UCSD-AML1 (cell line): Measurements from ENCODE around the gene HERPUD2.
"Not testable (repeated sequence)": the region's sequence is repeated elsewhere in the genome, so short reads cannot be mapped to it uniquely, and the experiment has no call there.

Experiments
- DNase-seq: peaks from one replicate; lab custom pipeline; 2025; ENCODE audit not compliant: unreplicated experiment; lab: John Stamatoyannopoulos, UW

The HERPUD2 gene

GRCh38 chr7:35714862-35715261 is 19.9 kb upstream of the HERPUD2 start:
- no peak for DNase-seq

DNA sequence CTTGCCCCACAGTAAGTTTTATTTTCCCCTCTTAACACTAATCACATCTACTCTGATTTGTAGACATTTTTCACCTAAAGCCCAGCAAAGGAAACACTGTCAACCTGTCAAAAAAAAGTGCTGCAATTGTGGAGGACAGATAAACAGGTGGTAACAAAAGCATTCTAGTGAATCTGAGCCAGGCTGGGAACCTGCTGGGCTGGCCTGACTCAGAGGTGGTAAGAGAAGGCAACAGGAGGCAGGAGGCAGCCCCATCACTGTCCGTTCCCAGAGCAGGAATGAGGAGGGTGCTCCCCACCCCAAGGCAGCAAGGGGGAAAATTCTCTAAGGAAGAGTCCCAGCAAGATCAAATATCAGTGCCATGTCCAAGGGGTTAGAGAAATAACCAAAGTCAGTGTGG is 19.5 kb upstream of the HERPUD2 start:
- DNase-seq, result no peak

DNA sequence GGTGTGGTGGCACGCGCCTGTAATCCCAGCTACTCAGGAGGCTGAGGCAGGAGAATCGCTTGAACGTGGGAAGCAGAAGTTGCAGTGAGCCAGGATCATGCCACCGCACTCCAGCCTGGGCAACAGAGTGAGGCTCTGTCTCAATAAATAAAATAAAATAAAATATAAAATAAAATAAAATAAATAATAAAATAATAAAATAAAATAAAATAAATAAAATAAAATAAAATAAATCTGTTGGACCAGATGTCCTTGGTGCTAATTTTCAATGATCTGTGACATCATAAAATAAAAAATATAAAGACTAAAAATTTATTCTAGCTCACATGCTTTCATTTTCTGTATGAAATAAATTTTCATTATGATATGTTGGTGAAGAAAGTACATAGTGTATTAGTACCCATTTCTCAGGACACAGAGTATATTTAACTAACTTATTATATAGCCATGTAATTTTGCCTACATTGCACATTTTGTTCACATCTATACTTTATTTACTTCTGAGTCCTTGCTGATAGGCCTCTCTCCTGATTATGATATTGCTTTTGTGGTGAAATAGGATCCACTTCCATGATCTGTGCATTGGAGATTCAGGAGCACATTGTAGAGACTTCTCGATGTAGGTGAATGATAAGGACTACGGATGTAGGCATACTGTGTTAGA is 17.8 kb upstream of the HERPUD2 start:
- no peak for DNase-seq

DNA sequence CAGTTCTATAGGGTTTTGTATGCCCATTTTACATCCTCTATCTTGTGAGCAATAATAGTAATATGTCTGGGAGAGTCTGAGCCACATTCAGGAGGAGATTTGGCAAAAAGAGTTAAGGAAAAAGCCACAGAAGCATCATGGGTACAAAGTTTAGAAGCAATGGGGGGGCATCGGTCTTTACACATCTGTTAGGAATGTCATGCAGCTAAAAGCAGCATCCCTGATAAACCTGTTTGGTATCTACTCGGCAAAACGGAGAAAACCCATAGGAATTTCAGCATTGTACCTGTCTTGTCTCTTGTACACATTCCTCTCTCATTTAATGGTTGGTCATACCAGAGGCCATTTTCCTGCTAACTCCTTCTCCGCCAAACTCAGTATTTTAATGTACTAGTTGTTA is 12.5 kb upstream of the HERPUD2 start:
- DNase-seq, result no peak

DNA sequence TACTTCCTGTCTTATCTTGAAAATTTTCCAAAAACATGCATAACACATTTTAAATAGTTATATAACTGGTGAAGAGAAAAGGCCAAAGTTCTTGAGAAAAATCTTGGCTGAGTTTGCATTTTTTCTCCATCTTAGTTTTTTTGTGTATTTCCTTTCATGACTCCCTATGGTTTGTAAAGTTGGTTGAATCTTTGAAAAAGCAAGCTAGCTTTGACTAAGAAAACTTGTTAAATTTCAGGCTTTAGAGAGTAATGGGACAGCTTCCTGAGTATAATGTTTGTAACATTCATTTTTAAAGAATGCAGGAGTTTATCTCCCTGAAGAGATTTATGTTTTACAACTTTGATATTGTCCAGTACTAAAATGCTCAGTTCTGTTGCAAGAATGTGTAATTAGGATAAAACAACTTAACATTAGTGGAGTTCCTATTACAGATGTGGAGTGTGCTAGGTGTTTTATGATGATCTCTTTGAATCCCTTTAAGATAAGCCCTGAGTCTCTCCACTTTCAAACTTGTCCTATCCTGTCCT is 11.1 kb upstream of the HERPUD2 start:
- DNase-seq, result no peak

- no peak for DNase-seq
These were observed 9.3 kb upstream of the HERPUD2 start for GRCh38 chr7:35704261-35704660.

DNA sequence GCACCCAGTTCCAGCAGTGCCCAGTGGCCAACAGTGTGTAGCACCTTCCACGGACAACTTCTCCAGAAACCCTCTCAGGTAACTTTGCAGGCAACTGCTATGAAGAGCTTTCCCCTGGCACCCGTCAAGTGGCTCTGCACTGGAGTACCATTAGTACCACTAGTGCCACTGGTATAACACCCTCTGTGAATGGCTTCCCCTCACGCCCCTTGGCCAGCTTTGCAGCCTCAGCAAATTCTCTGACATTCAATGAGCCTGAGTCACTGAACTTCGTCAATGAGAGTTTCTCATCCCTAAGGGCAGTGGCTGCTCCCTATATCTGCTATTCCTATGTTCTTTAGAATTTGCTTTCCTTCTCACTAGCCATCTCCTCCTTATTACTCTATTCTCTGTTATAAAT is 7.6 kb upstream of the HERPUD2 start:
- no peak for DNase-seq

DNA sequence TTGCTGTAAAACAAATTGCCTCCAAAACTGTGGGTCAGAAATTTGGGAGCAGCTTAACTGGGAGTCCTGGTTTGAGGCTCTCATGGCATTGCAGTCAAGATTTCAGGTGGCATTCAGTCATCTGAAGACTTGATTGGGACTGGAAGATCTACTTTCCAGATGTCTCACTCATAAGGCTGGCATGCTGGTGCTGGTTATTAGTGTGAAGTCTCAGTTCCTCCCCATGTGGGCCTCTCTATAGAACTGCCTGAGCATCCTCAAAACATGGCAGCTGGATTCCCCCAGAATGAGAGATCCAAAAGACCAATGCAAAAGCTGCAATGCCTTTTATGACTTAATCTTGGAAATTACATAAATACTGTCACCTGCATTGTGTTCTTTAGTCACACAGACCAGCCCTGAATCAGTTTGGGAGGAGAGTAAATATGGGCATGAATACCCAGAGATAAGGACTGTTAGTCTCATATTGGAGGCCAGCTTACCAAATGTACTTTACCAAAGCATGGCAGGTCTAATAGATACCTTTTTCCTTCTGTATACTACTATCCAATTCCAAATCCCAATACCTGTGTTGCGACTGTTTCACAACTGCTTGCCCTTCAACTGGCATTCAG is 6.5 kb upstream of the HERPUD2 start:
- DNase-seq, result no peak

DNA sequence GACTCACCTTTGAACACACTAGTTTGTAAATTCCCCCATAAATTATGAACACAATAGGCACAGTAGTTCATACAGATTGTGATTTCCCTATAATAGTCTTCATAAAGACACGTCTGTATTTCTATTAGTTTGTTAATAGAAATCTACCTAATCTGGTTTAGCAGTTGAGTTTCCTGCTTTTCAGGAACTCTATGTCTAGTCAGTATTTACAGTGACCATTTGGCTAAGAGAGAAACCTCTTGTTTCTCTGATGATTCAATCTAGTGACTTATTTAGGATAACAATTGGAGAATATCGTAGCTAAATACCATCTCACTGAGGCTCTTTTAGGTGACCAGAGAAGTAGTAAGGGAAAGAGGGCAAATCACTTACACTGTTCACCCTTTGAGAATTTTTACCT is 5.9 kb upstream of the HERPUD2 start:
- no peak for DNase-seq

DNA sequence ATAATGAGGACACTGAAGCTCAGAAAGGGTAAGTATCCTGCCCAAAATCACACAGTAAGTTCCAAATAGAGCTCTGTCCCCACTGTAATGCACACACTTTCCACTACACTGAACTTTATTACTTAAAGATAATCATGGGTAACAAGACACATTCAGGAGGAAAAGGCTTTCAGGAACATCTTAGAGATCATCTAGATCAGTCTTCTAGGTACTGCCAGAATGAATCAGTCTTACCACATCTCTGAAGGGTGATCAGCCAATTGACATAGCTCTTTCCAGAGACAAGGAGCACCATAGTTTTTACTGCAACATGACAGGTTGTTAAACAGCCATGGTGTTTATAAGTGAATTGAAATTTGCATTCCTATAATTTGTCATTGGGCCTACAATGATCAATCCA is 5.4 kb upstream of the HERPUD2 start:
- no peak for DNase-seq

DNA sequence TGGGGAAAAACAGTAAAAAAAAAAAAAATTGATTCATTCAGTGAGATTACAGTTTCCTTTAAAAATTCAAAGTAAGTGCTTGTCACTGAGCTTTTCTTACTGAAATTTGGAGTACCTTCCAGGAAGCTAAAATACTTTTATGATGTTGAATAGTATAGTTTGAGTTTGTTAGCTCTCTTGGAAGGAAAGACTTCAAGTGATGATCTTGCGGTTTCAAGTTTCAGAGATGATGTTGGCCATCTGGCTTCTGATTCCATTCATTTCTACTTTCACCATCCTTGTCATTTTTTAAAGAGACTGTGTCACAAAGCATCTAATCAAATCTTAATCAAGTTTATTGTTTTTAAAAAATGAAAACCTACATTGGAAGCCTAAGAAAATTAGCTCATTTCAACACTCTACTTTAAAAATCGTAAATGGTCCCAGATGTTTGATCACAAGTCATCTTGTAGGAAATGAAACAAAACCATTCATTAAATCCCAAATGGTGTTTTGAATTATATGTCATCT is 4.9 kb upstream of the HERPUD2 start:
- no peak for DNase-seq

DNA sequence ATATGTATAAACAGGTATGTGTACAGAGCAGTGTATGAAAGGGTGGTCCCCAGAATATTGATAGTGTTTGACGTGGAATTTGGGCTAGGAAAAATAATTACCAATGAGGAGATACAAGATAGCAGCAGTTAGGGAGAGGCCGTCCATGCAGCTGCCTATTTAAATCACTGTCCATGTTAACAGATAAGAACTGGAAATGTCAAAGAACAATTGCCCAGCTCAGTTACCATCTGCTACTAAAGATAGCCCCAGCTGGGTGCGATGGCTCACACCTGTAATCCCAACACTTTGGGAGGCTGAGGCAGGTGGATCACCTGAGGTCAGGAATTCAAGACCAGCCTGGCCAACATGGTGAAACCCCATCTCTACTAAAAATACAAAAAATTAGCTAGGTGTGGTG is 3.4 kb upstream of the HERPUD2 start:
- DNase-seq, result not testable (repeated sequence)

DNA sequence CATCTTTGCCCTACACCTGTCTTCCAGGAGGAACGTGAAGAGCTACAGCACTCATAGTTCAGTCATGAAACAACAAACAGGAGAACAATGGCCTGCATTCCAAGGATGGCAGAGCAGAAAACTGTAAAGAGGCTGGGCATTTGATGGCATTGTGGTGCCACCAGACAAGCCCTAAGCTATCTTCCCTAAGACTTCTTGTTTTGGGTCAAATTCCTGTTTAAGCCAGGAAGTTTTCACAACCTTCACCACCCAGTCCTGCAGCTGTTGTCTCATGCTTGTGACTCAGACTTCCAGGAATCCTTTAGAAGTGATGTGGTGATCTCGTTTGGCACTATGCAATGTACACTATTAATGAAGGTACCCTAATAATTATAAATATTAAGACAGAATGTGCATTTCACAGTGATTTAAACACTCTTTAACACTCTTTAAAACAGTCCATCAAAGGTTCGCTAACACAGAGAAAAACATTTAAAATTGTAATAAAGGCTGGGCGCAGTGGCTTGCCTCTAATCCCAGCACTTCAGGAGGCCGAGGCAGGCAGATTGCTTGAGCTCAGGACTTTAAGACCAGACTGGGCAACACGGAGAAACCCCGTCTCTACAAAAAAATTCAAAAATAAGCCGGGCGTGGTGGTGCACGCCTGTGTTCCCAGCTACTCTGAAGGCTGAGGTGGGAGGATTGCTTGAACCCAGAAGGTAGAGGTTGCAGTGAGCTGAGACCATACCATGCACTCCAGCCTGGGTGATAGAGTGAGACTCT is 2.7 kb upstream of the HERPUD2 start:
- no peak for DNase-seq

DNA sequence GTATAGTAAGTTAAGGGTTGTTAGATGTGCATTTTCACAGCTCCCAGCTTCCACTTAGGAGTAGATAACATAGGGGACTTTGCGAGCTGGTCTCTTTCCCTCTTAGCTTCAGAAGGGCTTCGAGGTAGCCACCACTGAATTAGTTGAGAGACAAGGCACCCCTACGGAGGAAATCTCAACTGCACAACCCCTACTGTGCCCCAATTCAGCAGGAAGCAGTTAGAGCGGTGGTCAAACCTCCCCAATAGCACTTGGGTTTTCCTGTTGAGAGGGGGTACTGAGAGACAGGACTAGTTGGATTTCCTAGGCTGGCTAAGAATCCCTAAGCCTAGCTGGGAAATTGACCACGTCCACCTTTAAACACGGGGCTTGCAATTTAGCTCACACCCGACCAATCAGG is 1.1 kb upstream of the HERPUD2 start:
- DNase-seq, result no peak

- DNase-seq, result peak; percentile 24
These were observed 527 bp upstream of the HERPUD2 start for GRCh38 chr7:35695473-35695850.

DNA sequence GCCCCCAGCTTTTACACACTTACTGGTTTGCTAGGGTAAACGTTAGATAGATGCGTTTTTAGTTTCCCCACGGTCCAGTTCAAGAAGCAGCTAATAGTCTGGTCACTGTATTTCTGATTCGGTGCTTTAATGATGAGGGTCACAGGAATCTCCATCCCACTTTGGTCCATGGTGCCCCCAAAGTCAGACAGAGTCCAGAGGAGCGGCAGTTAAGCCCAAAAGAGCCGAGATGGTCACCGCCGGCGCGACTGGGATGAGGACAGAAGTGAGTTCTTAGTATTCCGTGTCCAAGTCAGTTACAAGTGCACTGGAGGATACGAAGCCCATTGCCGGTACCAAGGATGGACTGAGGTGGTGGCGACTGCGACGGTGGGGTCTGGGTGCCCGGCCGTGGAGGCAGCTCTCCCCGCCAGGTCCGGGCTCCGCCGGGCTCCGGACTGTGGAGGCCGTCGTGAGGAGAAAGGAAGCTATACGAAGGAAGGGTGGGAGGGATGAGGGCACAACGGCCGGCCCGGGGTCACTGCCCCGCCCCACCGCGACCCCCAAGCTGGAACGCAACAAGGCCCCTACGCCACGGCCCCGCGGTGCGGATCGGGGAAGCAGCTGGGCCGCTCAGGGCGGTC is 663 bp downstream of the HERPUD2 start:
- peak; percentile 38 for DNase-seq

DNA sequence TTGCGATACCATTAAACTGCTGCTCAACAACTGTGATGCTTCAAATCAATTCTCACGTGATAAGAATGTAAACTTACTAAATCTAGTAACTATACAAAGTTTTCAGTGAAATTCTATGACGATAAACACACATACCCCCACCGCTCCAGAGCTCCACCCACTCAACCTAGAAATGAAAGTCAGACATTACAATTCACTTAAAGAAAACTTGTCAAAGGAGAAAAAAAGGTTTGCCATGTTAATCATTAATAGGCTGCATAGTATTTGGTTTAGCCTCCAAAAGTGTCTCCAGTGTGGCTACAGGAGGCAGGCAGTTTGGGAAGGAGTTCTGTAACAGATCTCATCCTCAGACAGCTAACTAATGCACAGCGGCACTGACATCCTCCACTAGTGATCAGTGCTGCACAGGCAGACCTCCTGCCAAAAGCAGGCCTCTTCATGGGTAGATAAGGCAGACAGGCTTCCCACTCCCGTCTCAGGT is 3.1 kb downstream of the HERPUD2 start:
- no peak for DNase-seq

DNA sequence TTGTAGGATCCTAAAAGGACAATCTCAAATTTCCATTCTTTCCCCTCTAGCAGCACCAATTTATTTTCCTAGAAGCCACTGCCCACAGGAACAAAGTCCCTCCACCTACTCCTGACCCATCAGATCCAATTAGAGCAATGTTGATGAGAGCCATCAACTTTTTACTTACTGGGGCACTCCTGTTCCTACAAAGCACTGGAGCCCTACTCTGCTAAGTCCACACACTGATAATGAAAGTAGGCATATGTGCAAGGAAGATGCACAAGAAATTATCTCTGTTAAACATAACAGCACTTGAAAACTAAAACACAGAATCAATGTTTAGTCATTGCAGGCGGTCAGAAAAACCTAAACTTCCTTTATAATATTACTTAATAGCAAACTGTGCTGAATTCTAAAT is 3.6 kb downstream of the HERPUD2 start:
- DNase-seq, result no peak

DNA sequence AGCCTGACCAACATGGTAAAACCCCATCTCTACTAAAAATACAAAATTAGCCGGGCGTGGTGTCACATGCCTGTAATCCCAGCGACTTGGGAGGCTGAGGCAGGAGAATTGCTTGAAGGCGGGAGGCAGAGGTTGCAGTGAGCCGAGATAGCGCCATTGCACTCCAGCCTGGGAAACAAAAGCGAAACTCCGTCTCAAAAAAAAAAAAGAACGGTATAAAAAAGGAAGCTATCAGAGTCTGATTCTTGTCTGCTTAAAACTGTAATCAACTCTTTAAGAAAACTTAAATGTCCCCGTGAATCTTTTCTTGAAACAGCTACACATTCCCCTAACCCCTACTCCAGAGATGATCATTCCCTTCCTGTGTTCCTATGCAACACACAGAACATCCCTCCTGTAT is 4.3 kb downstream of the HERPUD2 start:
- DNase-seq, result not testable (repeated sequence)

GRCh38 chr7:35685781-35686180 is 9.2 kb downstream of the HERPUD2 start:
- DNase-seq, result no peak
